ENCODE results near the gene OASL.

DNA sequence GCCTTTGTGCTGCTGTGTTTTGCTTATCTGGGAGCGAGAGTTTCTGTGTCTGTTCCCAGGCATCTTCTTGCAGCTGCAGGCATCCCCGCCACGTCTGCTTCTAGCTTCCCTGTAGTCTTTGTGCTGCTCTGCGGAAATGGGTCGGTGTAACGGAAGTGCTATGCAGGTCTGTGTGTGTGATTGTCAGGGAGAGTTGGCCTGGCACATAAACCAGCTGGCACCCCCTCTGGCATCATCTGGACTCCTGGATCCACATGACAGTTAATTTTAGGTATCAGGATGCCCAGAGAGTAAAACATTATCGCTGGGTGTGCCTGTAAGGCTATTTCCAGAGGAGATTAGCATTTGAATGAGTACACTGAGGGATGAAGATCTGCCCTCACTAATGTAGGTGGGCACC lies 9.4 kb upstream of the OASL start:
- TF ChIP-seq POLR2A (IDR thresholded peaks at IDR 0.05) = no peak
- TF ChIP-seq CTCF (IDR thresholded peaks at IDR 0.05 in 4 of 5, conservative IDR thresholded peaks at IDR 0.05 in 1 of 5) = no peak
